HG03103 (cell line): ENCODE measurements around the gene SH3GL2.

ENCODE experiments used
- ATAC-seq: cut with Tn5 transposase; IDR thresholded peaks from one replicate; pipeline ENCODE4 v1.9.1; 2021; ENCODE audit warnings: low read depth; ENCODE audit not compliant: unreplicated experiment

SH3GL2 gene

GRCh38 chr9:17651725-17652124 is 72.9 kb downstream of the SH3GL2 start:
- no peak for ATAC-seq

GRCh38 chr9:17653947-17654465 is 75.1 kb downstream of the SH3GL2 start:
- ATAC-seq, result no peak

GRCh38 chr9:17656889-17657288 is 78.0 kb downstream of the SH3GL2 start:
- no peak for ATAC-seq

- no peak for ATAC-seq
These were observed 79.4 kb downstream of the SH3GL2 start for GRCh38 chr9:17658237-17658636.

- no peak for ATAC-seq
These were observed 81.3 kb downstream of the SH3GL2 start for GRCh38 chr9:17660158-17660557.

- ATAC-seq, result no peak
These were observed 86.6 kb downstream of the SH3GL2 start for GRCh38 chr9:17665450-17665849.

GRCh38 chr9:17669206-17669605 is 90.3 kb downstream of the SH3GL2 start:
- ATAC-seq, result no peak

- ATAC-seq, result no peak
These were observed 103.8 kb downstream of the SH3GL2 start for GRCh38 chr9:17682684-17683083.

GRCh38 chr9:17688834-17689233 is 110.0 kb downstream of the SH3GL2 start:
- no peak for ATAC-seq

- no peak for ATAC-seq
These were observed 115.5 kb downstream of the SH3GL2 start for GRCh38 chr9:17694336-17694735.

GRCh38 chr9:17695482-17695881 is 116.6 kb downstream of the SH3GL2 start:
- ATAC-seq, result no peak

- no peak for ATAC-seq
These were observed 120.9 kb downstream of the SH3GL2 start for GRCh38 chr9:17699615-17700330.

GRCh38 chr9:17706347-17706746 is 127.5 kb downstream of the SH3GL2 start:
- no peak for ATAC-seq

GRCh38 chr9:17719053-17719452 is 140.2 kb downstream of the SH3GL2 start:
- ATAC-seq, result no peak

- no peak for ATAC-seq
These were observed 143.1 kb downstream of the SH3GL2 start for GRCh38 chr9:17721954-17722353.

- ATAC-seq, result no peak
These were observed 144.8 kb downstream of the SH3GL2 start for GRCh38 chr9:17723656-17724055.

- no peak for ATAC-seq
These were observed 146.6 kb downstream of the SH3GL2 start for GRCh38 chr9:17725399-17726010.

- no peak for ATAC-seq
These were observed 147.4 kb downstream of the SH3GL2 start for GRCh38 chr9:17726298-17726697.

GRCh38 chr9:17730899-17731298 is 152.0 kb downstream of the SH3GL2 start:
- ATAC-seq, result no peak

- no peak for ATAC-seq
These were observed 152.4 kb downstream of the SH3GL2 start for GRCh38 chr9:17731308-17731707.

GRCh38 chr9:17734674-17735073 is 155.8 kb downstream of the SH3GL2 start:
- ATAC-seq, result no peak

GRCh38 chr9:17735859-17736258 is 157.0 kb downstream of the SH3GL2 start:
- no peak for ATAC-seq
